Keratinocyte (primary cell): Measurements from ENCODE around the gene REPIN1. TPM values are rescaled to one million over a fixed set of nuclear protein-coding genes. Genes with fewer than 3 reads are reported as not detected.

ENCODE experiments used
- DNase-seq: peaks from one replicate; pipeline ENCODE4 v3.0.0-alpha.2; 2011; ENCODE audit warnings: low read depth, missing footprints, low spot score
- FAIRE-seq: peaks from 2 replicates; lab custom pipeline; 2011; peaks lifted over from hg19 to GRCh38; lab: Jason Lieb, UNC
- H2AFZ ChIP-seq: 2 replicates; pipeline ENCODE4 v1.6.0; 2012; ENCODE audit warnings: low read length, control low read depth, inconsistent platforms; ENCODE audit not compliant: control insufficient read depth
- H3K27ac ChIP-seq: 2 replicates; pipeline ENCODE4 v1.5.1; 2011; ENCODE audit warnings: low read length; ENCODE audit not compliant: control insufficient read depth, insufficient read depth
- H3K27me3 ChIP-seq: 3 replicates; pipeline ENCODE4 v1.6.0; 2011; ENCODE audit warnings: low read length; ENCODE audit not compliant: control insufficient read depth, insufficient read depth; ENCODE audit errors: extremely low read depth
- H3K36me3 ChIP-seq, 2 experiments: 2 replicates in 1 of 2; 3 replicates in 1 of 2; pipeline ENCODE4 v1.5.1; 2011; ENCODE audit warnings: low read length in 2 of 2, mild to moderate bottlenecking in 1 of 2; ENCODE audit not compliant: control insufficient read depth in 2 of 2, insufficient read depth in 2 of 2; ENCODE audit errors: extremely low read depth in 1 of 2
- H3K4me1 ChIP-seq: 3 replicates; pipeline ENCODE4 v1.5.1; 2011; ENCODE audit warnings: low read length; ENCODE audit not compliant: control insufficient read depth, insufficient read depth; ENCODE audit errors: extremely low read depth
- H3K4me2 ChIP-seq: 3 replicates; pipeline ENCODE4 v1.6.0; 2011; ENCODE audit warnings: low read depth, low read length; ENCODE audit not compliant: control insufficient read depth, insufficient read depth; ENCODE audit errors: extremely low read depth
- H3K4me3 ChIP-seq, 3 experiments: fragments of 200-600 bp in 1 of 3; sonication (generic) in 1 of 3; 2 replicates in 2 of 3; 3 replicates in 1 of 3; pipeline ENCODE4 v1.5.1; 2011 to 2016; ENCODE audit warnings: low read length in 3 of 3, mild to moderate bottlenecking in 3 of 3, control low read depth in 2 of 3, inconsistent platforms in 1 of 3, low read depth in 1 of 3, mixed read lengths in 1 of 3, mixed run types in 1 of 3, moderate library complexity in 1 of 3; ENCODE audit not compliant: control insufficient read depth in 2 of 3, insufficient read depth in 2 of 3; ENCODE audit errors: extremely low read depth in 1 of 3
- H3K79me2 ChIP-seq: 2 replicates; pipeline ENCODE4 v1.6.0; 2012; ENCODE audit warnings: low read length; ENCODE audit not compliant: control insufficient read depth, insufficient read depth
- H3K9ac ChIP-seq: 3 replicates; pipeline ENCODE4 v1.6.0; 2011; ENCODE audit warnings: low read length; ENCODE audit not compliant: control insufficient read depth, insufficient read depth; ENCODE audit errors: extremely low read depth
- H3K9me1 ChIP-seq: 3 replicates; pipeline ENCODE4 v1.6.0; 2011; ENCODE audit warnings: low read length; ENCODE audit not compliant: control insufficient read depth, insufficient read depth; ENCODE audit errors: extremely low read depth
- H3K9me3 ChIP-seq: 2 replicates; pipeline ENCODE4 v1.5.1; 2012; ENCODE audit warnings: low read depth, low read length; ENCODE audit not compliant: control insufficient read depth
- H4K20me1 ChIP-seq: 3 replicates; pipeline ENCODE4 v1.6.0; 2011; ENCODE audit warnings: low read length; ENCODE audit not compliant: control insufficient read depth, insufficient read depth; ENCODE audit errors: extremely low read depth
- CTCF ChIP-seq, 3 experiments: IDR thresholded peaks in 1 of 3; conservative IDR thresholded peaks in 1 of 3; optimal IDR thresholded peaks in 1 of 3; 2 replicates in 2 of 3; 3 replicates in 1 of 3; pipeline versions ENCODE3 to v1.5.1; 2011; ENCODE audit warnings: low read length in 3 of 3, mild to moderate bottlenecking in 3 of 3, moderate library complexity in 2 of 3, control low read depth in 1 of 3, inconsistent platforms in 1 of 3; ENCODE audit not compliant: insufficient read depth in 2 of 3; ENCODE audit errors: extremely low read depth in 1 of 3
- EZH2 ChIP-seq: IDR thresholded peaks from one replicate; pipeline ENCODE4 v1.6.1; 2012; ENCODE audit warnings: inconsistent platforms, mild to moderate bottlenecking, low read length, moderate library complexity
- dilution Hi-C: fragments of 300-500 bp; cut with MboI; formaldehyde crosslinking; loops from one replicate; pipeline ENCODE4 v1.7.0; 2020; ENCODE audit warnings: low sequenced_read_pairs; ENCODE audit not compliant: extremely low pct_ligation_motif_present
- polyA plus RNA-seq, 5 experiments: library from polyadenylated mRNA; depleted of rRNA in 3 of 5; stranded (reverse) in 3 of 5; stranded (forward) in 1 of 5; unstranded in 1 of 5; fragments of >200 nt; gene quantifications; 1 replicate in 1 of 5; 2 replicates in 3 of 5; 3 replicates in 1 of 5; pipeline versions ENCODE4 v1.2.1 to v1.2.3, GENCODE V29; 2011 to 2012; ENCODE audit warnings: missing spikeins in 2 of 5, low read depth in 1 of 5, low replicate concordance in 1 of 5

The REPIN1 gene
- polyA plus RNA-seq, 1 donor (not counting 4 experiments of a cell fraction or from before 2014, with no cell fraction given) = 9.3 TPM

DNA sequence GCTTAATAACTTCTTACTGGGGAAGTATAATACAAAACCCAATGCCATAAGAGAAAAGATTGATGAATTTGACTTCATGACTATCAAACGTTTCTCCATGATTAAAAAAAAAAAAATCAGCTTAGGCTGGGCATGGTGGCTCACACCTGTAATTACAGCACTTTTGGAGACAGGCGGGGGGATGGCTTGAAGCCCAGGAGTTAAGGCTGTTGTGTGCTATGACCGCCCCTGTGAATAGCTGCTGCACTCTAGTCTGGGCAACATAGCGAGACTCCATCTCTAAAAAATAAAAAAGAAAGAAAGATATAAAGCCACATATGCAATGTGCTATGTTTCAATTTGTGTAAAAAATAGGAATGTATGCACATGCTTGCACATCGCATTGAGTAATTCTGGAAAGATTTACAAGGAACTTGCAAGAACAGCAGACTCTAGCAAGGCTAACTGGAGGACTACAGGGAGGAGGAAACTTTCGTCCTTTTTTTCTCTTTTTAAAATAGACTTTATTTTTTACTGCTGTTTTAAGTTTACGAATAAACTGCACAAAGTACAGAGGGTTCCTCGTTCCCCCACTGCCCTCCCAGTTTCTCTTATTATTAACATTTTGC lies 16.9 kb upstream of the REPIN1 start:
- no peak overlapping the region for H2AFZ ChIP-seq
- H3K4me3 ChIP-seq = no peak overlapping the region

DNA sequence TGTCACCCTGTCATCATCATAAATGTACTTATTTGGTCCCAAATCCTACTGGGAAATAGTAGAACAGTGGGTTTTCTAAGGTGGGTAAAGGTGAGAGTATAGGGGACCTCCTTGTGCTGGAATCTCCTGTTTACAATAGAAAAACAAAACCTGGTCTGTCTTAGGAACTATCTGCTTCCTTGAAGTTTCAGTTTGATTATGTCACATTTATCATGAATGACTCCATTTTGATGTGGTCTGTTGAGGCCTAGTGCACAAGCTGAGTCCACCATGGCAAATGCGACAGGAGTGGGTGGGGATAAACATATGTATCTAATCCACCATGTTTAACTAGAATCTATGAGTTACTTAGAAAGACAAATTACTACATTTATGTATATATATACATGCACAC lies 13.0 kb upstream of the REPIN1 start:
- no peak overlapping the region for H3K4me2 ChIP-seq
- no peaks in the 10 kb centered on the region for H3K36me3 ChIP-seq
- no peak overlapping the region for H3K27ac ChIP-seq
- DNase-seq (no peak), FAIRE-seq (no peak)
- no peak overlapping the region for H3K9ac ChIP-seq
- H3K27me3 ChIP-seq = no peaks in the 10 kb centered on the region
- TF ChIP-seq EZH2 (no peak), CTCF (optimal IDR thresholded peaks at IDR 0.05 in 1 of 3, IDR thresholded peaks at IDR 0.05 in 1 of 3, conservative IDR thresholded peaks at IDR 0.05 in 1 of 3; ENCODE audit: extremely low read depth in 1 of 3, insufficient read depth in 2 of 3, low read length in 3 of 3) (no peak)
- H3K9me3 ChIP-seq = no peaks in the 10 kb centered on the region
- H3K79me2 ChIP-seq = no peaks in the 10 kb centered on the region
- H4K20me1 ChIP-seq = no peaks in the 10 kb centered on the region
- no peak overlapping the region for H3K4me3 ChIP-seq
- no peaks in the 10 kb centered on the region for H3K4me1 ChIP-seq
- H2AFZ ChIP-seq = no peak overlapping the region
- H3K9me1 ChIP-seq = no peaks in the 10 kb centered on the region
- dilution Hi-C loops = no loop called here

More for the DNA sequence above, 16.9 kb upstream of the REPIN1 start:
- Histone ChIP-seq H3K27ac (no peak overlapping the region), H3K4me2 (no peak overlapping the region), H3K36me3 (no peaks in the 10 kb centered on the region), H3K79me2 (no peaks in the 10 kb centered on the region), H3K27me3 (peaks cover 4% of the 10 kb centered on the region), H3K9me1 (no peaks in the 10 kb centered on the region), H3K9me3 (no peaks in the 10 kb centered on the region), H4K20me1 (no peaks in the 10 kb centered on the region), H3K4me1 (no peaks in the 10 kb centered on the region), H3K9ac (no peak overlapping the region)
- dilution Hi-C loops = no loop called here
- FAIRE-seq (no peak), DNase-seq (no peak)
- no peak for TF ChIP-seq EZH2
- TF ChIP-seq CTCF (optimal IDR thresholded peaks at IDR 0.05 in 1 of 3, IDR thresholded peaks at IDR 0.05 in 1 of 3, conservative IDR thresholded peaks at IDR 0.05 in 1 of 3; ENCODE audit: extremely low read depth in 1 of 3, insufficient read depth in 2 of 3, low read length in 3 of 3) = no peak
